AG09319 (cell line): ENCODE data around the gene NBPF1.
"Not testable (repeated sequence)": the region's sequence is repeated elsewhere in the genome, so short reads cannot be mapped to it uniquely, and the experiment has no call there.

ENCODE experiments used
- DNase-seq: peaks from one replicate; pipeline ENCODE4 v3.0.0-alpha.2; 2010; ENCODE audit warnings: low read depth; ENCODE audit errors: extremely low read depth
- TF ChIP-seq, protein P1 (sequence below): IDR thresholded peaks from 2 replicates; pipeline ENCODE4 v1.5.1; 2011; ENCODE audit warnings: low read depth, mild to moderate bottlenecking, inconsistent platforms, low read length, moderate library complexity

Gene NBPF1

DNA sequence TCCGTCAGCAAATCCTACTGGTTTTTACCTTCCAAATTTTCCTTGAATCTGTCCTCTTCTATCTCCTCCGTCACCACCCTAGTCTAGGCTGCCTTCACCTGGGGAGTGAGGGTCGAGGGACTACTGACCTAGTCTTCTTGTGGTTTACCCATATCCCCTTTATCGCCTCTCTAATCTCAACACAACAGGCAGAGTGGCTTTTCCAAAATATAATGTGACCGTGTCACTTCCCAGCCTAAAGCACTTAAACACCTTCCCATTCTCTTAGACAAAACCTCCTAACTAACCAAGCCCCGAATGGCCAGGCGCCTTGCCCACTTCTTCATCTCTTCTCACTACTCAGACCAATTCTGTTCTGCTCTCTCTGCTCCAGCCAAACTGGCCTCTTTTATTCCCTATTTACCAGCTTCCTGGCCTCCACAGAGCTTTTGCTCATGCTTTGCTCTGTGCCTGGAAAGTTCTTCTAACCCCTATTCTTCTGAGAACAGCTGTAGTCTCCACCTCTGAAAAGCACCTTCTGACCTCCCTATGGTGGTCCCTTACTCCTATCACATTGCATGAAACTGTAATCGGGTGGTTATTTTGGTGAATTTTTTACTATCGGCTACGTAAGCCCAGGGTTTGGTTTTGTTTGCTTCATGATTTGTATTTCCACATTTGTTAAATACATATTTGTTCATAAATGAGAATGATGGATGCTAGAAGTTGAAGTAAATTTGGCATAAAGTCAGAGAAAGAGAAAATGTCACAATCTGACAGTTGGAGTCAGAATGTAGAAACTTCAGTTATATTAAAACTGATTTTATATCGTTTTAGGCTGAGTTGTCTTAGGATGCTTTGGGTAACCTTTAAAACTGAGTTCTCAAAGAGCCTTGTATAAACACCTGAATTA is 1.2 kb upstream of the NBPF1 start:
- TF ChIP-seq, protein P1, sequence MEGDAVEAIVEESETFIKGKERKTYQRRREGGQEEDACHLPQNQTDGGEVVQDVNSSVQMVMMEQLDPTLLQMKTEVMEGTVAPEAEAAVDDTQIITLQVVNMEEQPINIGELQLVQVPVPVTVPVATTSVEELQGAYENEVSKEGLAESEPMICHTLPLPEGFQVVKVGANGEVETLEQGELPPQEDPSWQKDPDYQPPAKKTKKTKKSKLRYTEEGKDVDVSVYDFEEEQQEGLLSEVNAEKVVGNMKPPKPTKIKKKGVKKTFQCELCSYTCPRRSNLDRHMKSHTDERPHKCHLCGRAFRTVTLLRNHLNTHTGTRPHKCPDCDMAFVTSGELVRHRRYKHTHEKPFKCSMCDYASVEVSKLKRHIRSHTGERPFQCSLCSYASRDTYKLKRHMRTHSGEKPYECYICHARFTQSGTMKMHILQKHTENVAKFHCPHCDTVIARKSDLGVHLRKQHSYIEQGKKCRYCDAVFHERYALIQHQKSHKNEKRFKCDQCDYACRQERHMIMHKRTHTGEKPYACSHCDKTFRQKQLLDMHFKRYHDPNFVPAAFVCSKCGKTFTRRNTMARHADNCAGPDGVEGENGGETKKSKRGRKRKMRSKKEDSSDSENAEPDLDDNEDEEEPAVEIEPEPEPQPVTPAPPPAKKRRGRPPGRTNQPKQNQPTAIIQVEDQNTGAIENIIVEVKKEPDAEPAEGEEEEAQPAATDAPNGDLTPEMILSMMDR, result no peak
- no peak for DNase-seq

DNA sequence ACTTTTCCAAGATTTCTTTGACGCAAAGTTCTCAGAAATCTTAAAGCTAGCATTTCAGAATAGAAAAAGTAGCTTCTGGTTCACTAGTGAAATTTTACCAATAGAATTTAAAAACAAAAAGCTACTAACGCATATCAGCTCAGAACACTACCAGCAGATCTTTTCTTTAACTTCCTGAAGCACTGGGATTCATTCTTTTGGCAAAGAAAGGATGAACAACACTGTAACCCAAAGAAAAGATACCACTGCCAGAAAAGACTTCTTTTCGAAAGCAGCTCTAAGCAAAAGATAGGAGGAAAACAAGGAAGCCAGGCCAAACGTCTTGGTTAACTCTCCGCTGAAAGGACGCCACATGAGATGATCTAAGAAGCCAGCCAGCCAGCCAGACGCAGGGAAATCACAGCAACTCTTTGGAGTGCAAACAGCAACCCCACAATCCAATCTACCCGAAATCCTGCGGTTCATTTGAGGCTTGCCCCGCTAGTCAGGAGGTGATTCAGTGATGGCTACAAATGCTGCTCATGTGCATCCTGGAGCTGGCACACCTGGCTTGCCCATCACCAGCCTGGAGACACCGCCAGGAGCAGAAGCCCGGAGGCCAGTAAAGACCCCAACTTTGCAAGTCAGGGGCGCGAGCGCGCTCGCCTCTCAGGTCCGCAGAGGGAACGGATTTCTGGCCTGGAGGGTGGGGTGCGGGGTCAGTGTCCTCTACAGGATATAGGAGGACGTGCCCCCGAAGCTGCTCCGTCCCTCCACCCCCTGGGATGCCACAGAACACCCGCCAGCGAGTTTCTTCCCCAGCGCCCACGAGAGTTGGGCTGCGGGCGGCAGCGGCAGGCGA is 812 bp downstream of the NBPF1 start:
- TF ChIP-seq, protein P1, result no peak
- DNase-seq, result peak; percentile 64

DNA sequence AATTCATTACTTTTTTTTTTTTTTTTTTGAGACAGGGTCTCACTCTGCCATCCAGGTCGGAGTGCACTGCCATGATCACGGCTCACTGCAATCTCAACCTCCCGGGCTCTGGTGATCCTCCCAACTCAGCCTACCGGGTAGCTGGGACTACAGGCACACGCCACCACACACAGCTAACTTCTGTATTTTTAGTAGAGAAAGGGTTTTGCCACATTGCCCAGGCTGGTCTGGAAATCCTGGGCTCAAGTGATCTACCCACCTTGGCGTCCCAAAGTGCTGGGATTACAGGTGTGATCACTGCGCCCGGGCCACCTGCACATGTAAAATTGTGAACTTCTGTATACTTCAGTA is 1.4 kb downstream of the NBPF1 start:
- DNase-seq, result not testable (repeated sequence)

DNA sequence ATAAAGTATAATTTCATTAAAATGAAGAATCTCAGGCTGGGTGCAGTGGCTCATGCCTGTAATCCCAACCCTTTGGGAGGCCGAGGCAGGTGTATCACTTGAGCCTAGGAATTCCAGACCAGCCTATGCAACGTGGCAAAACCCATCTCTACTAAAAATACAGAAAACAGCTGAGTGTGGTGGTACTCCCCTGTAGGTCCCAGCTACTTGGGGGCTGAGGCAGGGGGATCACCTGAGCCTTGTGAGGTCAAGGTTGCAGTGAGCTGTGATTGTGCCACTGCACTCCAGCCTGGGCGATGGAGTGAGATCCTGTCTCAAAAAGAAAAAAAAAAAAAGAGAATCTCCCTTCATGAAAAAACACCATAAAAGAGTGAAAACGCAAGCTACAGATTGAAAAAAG is 2.2 kb downstream of the NBPF1 start:
- not testable (repeated sequence) for DNase-seq

DNA sequence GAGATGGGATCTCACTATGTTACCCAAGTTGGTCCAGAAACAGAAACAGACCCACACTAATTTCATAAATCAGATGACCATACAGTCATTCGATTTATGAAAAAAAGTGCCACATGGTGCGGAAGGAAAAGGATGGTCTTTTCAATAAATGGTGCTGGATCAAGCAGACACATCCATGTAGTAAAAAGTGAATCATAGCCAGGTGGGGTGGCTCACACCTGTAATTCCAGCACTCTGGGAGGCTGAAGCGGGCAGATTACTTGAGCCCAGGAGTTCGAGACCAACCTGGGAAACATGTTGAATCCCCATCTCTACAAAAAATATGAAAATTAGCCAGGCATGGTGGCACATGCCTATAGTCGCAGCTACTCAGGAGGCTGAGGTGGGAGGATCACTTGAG is 2.8 kb downstream of the NBPF1 start:
- not testable (repeated sequence) for DNase-seq

DNA sequence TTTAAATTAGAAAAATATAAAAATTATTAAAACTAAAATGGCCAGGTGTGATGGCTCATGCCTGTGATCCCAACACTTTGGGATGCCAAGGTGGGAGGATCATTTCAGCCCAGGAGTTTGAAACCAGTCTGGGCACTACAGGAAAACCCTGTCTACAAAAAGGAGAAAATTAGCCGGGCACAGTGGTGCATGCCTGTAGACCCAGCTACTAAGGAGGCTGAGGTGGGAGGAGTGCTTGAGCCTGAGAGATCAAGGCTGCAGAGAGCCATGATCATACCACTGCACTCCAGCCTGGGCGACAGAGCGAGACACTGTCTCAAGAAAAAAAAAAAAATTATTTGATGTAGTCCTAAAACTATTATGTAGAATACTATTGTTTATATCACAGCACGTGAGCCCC is 3.6 kb downstream of the NBPF1 start:
- not testable (repeated sequence) for DNase-seq

DNA sequence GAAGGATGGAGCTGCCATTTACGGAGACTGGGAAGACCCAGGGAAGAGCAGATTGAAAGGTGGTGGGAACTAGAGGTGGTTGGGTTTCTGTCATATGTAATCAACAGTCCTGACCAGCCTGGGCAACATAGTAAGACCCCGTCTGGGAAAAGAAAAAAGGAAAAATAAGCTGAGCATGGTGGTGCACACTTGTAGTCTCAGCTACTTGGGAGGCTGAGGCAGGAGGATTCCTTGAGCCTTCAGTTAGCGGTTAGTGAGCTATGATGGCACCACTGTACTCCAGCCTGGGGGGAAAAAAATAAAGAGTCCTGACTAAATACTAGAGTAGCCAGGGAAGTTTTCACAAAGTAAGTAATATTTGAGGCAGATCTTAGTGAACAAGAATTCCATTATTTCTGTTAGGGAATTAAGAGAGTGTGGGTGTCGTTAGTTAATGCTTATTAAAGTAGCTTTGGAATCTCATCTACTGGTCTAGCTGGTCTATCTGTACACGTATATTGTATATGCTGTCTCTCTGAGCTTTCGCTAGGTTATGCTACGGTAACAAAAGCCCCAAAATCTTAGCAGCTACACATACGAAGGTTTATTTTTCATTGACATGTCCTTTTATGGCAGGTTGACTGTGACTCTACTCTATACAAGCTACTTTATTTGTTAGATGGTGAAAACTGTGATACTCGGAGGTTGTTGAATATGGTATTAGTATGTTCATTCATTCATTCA is 4.4 kb downstream of the NBPF1 start:
- TF ChIP-seq, protein P1, result no peak
- no peak for DNase-seq

DNA sequence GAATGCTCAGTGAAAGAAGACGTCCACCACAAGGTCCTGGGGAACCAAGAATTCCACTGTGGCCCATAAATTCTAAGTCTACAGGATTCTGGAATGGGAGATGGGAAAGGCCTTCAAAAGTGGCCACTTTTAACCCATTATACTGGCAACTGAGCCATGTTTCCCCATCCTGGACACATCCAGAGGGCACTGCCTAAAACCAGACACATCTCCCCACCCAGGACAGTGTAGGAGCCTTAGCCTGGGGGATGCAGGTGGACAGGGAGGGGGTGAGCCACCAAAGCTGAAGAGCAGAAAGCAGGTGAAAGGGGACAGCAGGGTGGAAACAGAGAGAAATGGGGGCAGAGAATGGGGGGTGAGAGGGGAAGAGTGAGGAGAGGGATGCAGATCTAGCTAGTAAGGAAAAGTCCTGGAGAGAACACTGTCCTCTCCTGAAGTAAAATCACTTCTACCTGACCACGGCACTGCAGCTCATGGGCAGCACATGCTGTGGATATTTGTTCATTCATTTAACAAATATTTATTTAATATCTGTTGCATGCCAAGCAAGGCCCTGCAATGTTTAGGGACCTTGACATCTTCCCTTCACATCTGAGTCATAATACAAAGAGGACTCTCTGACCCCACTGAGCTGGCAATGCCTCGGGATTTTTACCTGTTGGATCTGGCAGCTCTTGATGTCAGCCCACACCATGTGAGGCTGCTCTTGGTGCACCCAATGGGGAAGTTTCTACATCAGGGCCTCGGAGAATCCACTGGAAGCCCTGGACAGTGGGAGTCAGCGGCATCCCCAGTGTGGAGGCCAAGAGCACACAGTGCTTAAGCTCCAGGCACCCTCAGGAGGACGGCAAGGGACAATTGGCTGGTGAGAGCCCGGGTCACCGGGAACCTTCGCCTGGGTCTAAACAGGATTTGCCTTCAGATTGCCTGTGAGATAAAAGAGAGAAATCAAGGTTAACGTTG is 5.2 kb downstream of the NBPF1 start:
- DNase-seq, result not testable (repeated sequence)

DNA sequence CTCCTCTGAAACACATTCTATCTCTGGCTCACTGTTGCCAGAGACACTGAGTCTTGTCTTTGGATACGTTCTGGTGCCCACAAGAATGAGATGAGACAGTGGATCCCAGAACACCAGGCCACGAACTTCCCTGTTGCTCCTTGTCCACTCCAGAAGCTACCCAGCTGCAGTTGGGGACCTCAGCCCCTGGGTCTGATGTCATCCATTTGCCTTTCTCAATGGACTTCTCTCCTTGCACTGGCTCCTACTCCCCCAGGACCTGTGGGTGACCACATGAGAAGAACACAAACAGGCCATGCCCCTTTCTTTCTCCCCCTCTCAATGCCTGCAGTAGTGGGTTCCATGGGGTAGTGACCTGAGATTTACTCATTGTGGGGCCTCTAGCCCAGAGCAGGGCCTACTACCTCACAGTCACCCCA is 5.9 kb downstream of the NBPF1 start:
- TF ChIP-seq, protein P1, result no peak
- DNase-seq, result no peak

DNA sequence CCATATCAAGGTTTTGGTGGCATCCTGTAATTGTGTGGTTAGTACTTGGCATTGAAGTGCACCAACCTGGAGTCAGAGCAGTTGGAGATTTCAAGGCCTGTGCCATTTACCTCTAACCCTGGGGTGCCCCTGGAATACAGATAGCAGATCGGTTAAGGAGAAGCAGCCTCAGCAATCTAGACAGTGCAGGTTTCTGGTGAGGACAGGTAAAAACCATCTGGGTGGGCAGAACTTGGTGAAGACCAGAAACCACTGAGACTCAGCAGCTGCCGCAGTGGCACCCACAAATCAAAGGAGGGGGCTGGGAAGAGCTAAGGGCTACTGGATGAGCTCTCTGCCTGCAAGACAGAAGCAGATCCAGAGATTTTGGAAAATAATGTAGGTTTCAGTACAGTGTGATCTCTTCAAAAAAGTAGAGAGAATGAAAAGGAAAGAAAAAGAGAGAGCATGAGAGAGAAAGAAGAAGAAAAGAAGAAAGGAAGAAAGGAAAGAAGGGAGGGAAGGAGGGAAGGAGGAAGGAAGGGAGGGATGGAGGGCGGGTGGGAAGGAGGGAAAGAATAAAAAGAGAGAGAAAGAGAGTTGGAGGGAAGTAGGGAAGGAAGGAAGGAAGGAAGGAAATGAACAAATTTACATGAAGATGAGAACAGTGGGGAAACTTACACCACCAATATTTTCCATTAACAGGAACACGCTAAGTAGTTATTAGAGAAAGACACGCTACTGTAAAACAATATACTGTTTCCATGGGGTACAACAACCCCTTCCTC is 6.5 kb downstream of the NBPF1 start:
- not testable (repeated sequence) for DNase-seq
